Liver (tissue), 9 donors: ENCODE measurements around the gene KHK. TPM values are rescaled to one million over a fixed set of nuclear protein-coding genes. Genes with fewer than 3 reads are reported as not detected.

Source experiments
- DNase-seq: peaks from one replicate; pipeline ENCODE4 v3.0.0-alpha.2; 2017; ENCODE audit warnings: low spot score
- H3K27ac ChIP-seq, 2 donors: one replicate each; pipeline ENCODE4 v1.7.0; 2013; ENCODE audit warnings: inconsistent platforms in 2 of 2, low read length in 2 of 2, control low read depth in 1 of 2, low read depth in 1 of 2, mild to moderate bottlenecking in 1 of 2
- H3K27me3 ChIP-seq, 4 donors: one replicate each; pipeline versions ENCODE4 v1.6.1 to v1.7.0; 2013; ENCODE audit warnings: low read length in 3 of 4, inconsistent platforms in 1 of 4, mild to moderate bottlenecking in 1 of 4, moderate library complexity in 1 of 4; ENCODE audit not compliant: control insufficient read depth in 4 of 4, insufficient read depth in 4 of 4
- H3K36me3 ChIP-seq, 4 donors: one replicate each; pipeline versions ENCODE4 v1.6.1 to v1.7.0; 2013; ENCODE audit warnings: low read length in 3 of 4, mild to moderate bottlenecking in 3 of 4, low read depth in 1 of 4, moderate library complexity in 1 of 4; ENCODE audit not compliant: control insufficient read depth in 4 of 4, insufficient read depth in 3 of 4
- H3K4me1 ChIP-seq, 4 donors: one replicate each; pipeline versions ENCODE4 v1.6.1 to v1.7.0; 2013; ENCODE audit warnings: low read length in 3 of 4, mild to moderate bottlenecking in 3 of 4, moderate library complexity in 1 of 4; ENCODE audit not compliant: control insufficient read depth in 4 of 4, insufficient read depth in 4 of 4
- H3K4me3 ChIP-seq, 3 donors: one replicate each; pipeline versions ENCODE4 v1.6.1 to v1.7.0; 2013; ENCODE audit warnings: low read length in 3 of 3, control low read depth in 1 of 3, low read depth in 1 of 3, mild to moderate bottlenecking in 1 of 3
- H3K9ac ChIP-seq, 2 donors: one replicate each; pipeline ENCODE4 v1.7.0; 2013; ENCODE audit warnings: low read length in 2 of 2, mild to moderate bottlenecking in 2 of 2, moderate library complexity in 2 of 2, control low read depth in 1 of 2, low read depth in 1 of 2
- H3K9me3 ChIP-seq, 4 donors: one replicate each; pipeline versions ENCODE4 v1.6.1 to v1.7.0; 2013; ENCODE audit warnings: low read length in 3 of 4; ENCODE audit not compliant: control insufficient read depth in 4 of 4
- ATF3 ChIP-seq: IDR thresholded peaks from 2 replicates; pipeline ENCODE4 v1.6.1; 2016; ENCODE audit warnings: antibody characterized with exemption
- FOXA1 ChIP-seq: IDR thresholded peaks from 2 replicates; pipeline ENCODE4 v1.6.1; 2016; ENCODE audit warnings: antibody characterized with exemption
- GABPA ChIP-seq, 2 donors: IDR thresholded peaks in 1 of 2; conservative IDR thresholded peaks in 1 of 2; 2 replicates each; pipeline ENCODE4 v1.6.1; 2016; ENCODE audit warnings: antibody characterized with exemption in 2 of 2, mild to moderate bottlenecking in 1 of 2, moderate library complexity in 1 of 2
- HNF4A ChIP-seq, 2 donors: conservative IDR thresholded peaks; 2 replicates each; pipeline ENCODE4 v1.6.1; 2016; ENCODE audit warnings: antibody characterized with exemption in 2 of 2, mild to moderate bottlenecking in 2 of 2
- HNF4G ChIP-seq: IDR thresholded peaks from 2 replicates; pipeline ENCODE4 v1.6.1; 2016; ENCODE audit warnings: antibody characterized with exemption
- JUND ChIP-seq, 2 donors: IDR thresholded peaks; 2 replicates each; pipeline ENCODE4 v1.6.1; 2016; ENCODE audit warnings: antibody characterized with exemption in 2 of 2
- NR2F2 ChIP-seq: IDR thresholded peaks from 2 replicates; pipeline ENCODE4 v1.6.1; 2016; ENCODE audit warnings: antibody characterized with exemption
- RAD21 ChIP-seq, 2 donors: IDR thresholded peaks; 2 replicates each; pipeline ENCODE4 v1.6.1; 2016; ENCODE audit warnings: antibody characterized with exemption in 2 of 2, mild to moderate bottlenecking in 2 of 2
- REST ChIP-seq: IDR thresholded peaks from 2 replicates; pipeline ENCODE4 v1.6.1; 2016; ENCODE audit warnings: antibody characterized with exemption, mild to moderate bottlenecking
- RXRA ChIP-seq, 2 donors: IDR thresholded peaks; 2 replicates each; pipeline ENCODE4 v1.6.1; 2017 to 2018; ENCODE audit warnings: antibody characterized with exemption in 2 of 2, mild to moderate bottlenecking in 1 of 2
- TAF1 ChIP-seq: conservative IDR thresholded peaks from 2 replicates; pipeline ENCODE4 v1.6.1; 2016; ENCODE audit warnings: antibody characterized with exemption, mild to moderate bottlenecking
- YY1 ChIP-seq: IDR thresholded peaks from 2 replicates; pipeline ENCODE4 v1.6.1; 2016; ENCODE audit warnings: antibody characterized with exemption, mild to moderate bottlenecking
- ZBTB33 ChIP-seq: IDR thresholded peaks from 2 replicates; pipeline ENCODE4 v1.6.1; 2016; ENCODE audit warnings: antibody characterized with exemption
- WGBS: extraction: QIAGEN DNeasy Blood & Tissue Kit; methylation state at CpG from one replicate; pipeline ENCODE4 v1.1.7; 2013; 5-methylcytosine and 5-hydroxymethylcytosine counted together
- polyA plus RNA-seq, 2 donors: library from polyadenylated mRNA; stranded (reverse) in 1 of 2; unstranded in 1 of 2; fragments of 200-250 nt in 1 of 2; fragments of >200 nt in 1 of 2; fragmentation: Nextera tagmentation in 1 of 2; extraction: Ambion mirVana in 1 of 2; gene quantifications; one replicate each; pipeline versions ENCODE4 v1.2.1 to v1.2.3, GENCODE V29; 2013 to 2015
- total RNA-seq, 2 donors: library from RNA; depleted of rRNA; stranded (reverse); fragments of >200 nt; gene quantifications; one replicate each; pipeline ENCODE4 v1.2.3, GENCODE V29; 2014
- donor health status: healthy.
- donor health status: healthy.
- donor health status: healthy.
- donor health status: healthy.
- donor health status: healthy.

KHK gene
- total and polyA plus RNA-seq, 4 donors: 26.1 to 462 (median 188) TPM

- peaks cover 0 to 15% (median 11%) of the 10 kb centered on the region in 4 donors for H3K36me3 ChIP-seq
- no peaks in the 10 kb centered on the region for H3K9me3 ChIP-seq
- 95% methylated on average over 5 of the region's 5 CpGs for WGBS
- no peak overlapping the region for H3K27ac ChIP-seq
- DNase-seq: no peak
- no peak overlapping the region for H3K9ac ChIP-seq
- TF ChIP-seq NR2F2 (no peak), RXRA (IDR thresholded peaks at IDR 0.05) (no peak)
- H3K4me1 ChIP-seq: peaks cover 8 to 26% (median 19%) of the 10 kb centered on the region in 4 donors
- no peak overlapping the region for H3K4me3 ChIP-seq
- H3K27me3 ChIP-seq: no peaks in the 10 kb centered on the region
Observed at GRCh38 chr2:27067385-27067784, 19.2 kb upstream of the KHK start.

DNA sequence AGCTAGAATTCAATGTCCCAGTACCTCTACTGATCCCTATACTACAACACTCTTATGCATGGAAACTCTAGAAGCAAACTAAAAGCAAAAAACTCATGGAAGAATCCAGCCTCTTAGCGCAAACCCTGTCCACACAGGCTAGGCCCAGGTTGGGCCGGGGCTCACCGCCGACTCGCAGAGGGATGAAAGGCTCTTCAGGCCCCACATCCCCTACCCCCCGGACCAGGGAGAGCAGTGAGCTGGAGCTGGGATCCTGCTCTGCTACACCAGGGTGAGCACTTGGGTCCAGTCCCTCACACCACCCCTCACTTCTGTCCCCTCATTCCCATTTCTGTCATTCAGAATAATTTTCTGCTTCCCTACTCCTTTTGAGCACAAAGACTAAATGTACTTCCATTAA is 17.1 kb upstream of the KHK start:
- Histone ChIP-seq H3K36me3 (peaks cover 0 to 15% (median 11%) of the 10 kb centered on the region in 4 donors), H3K27ac (no peak overlapping the region), H3K27me3 (no peaks in the 10 kb centered on the region), H3K9ac (no peak overlapping the region), H3K9me3 (no peaks in the 10 kb centered on the region), H3K4me3 (no peak overlapping the region), H3K4me1 (peaks cover 8 to 33% (median 19%) of the 10 kb centered on the region in 4 donors)
- 96% methylated on average over 6 of the region's 6 CpGs for WGBS
- TF ChIP-seq TAF1: no peak
- TF ChIP-seq RXRA (IDR thresholded peaks at IDR 0.05): no peak
- no peak for TF ChIP-seq REST
- TF ChIP-seq FOXA1: no peak
- TF ChIP-seq ZBTB33: no peak
- TF ChIP-seq YY1: no peak
- no peak for TF ChIP-seq HNF4A (conservative IDR thresholded peaks at IDR 0.05)
- TF ChIP-seq GABPA (IDR thresholded peaks at IDR 0.05 in 1 of 2, conservative IDR thresholded peaks at IDR 0.05 in 1 of 2): no peak
- TF ChIP-seq ATF3: no peak
- TF ChIP-seq HNF4G: no peak
- TF ChIP-seq RAD21 (IDR thresholded peaks at IDR 0.05): no peak
- TF ChIP-seq JUND (IDR thresholded peaks at IDR 0.05): no peak
- no peak for TF ChIP-seq NR2F2
- DNase-seq: no peak
